NCI-H128 (cell line): ENCODE results near the gene PPARA.

ENCODE experiments used
- DNase-seq: peaks from one replicate; lab custom pipeline; 2025; ENCODE audit not compliant: unreplicated experiment; lab: John Stamatoyannopoulos, UW

The PPARA gene

DNA sequence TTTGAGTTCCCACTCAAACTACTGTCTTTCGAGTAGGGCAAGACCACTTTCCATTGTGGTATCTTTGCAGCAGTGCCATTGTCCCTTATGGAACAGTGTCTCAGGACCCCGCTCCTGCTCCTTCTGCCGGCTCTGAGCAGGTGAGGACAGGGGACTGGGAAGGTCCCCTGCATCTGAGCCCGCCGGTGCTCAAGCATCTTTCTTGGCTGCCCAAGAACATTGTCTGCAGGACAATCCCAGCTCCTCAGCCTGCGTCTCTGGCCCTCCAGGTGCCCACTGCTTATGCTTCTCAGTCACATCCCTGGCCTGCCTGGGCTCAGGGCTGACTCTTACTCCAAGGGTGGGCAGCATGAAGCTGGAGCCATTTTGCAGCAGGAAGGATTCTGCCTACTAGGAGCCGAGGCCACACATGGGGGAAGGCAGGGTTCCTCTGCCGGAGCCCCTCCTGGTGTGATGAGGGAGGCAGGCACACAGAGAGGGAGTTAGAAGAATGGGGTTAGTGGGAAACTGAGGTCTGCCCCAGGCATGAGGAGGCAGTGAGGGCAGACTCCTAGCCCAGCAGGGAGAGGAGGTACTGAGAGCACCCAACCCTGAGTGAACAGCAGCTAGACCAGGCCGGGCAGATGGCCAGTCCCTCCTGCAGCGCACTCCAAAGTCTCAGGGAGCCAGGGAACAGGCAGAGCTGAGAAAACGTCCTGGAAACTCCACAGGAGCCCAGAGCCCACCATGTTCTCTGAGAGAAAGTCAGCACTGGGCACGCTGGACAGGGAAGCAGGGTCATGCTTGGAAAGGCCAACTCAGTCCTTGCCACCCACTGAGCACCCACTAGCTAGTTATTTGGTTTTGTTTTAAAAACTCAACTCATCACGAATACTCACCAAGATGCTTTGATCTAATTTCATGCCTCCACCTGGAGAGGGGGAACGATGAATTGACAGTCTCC lies 7.5 kb upstream of the PPARA start:
- no peak for DNase-seq

DNA sequence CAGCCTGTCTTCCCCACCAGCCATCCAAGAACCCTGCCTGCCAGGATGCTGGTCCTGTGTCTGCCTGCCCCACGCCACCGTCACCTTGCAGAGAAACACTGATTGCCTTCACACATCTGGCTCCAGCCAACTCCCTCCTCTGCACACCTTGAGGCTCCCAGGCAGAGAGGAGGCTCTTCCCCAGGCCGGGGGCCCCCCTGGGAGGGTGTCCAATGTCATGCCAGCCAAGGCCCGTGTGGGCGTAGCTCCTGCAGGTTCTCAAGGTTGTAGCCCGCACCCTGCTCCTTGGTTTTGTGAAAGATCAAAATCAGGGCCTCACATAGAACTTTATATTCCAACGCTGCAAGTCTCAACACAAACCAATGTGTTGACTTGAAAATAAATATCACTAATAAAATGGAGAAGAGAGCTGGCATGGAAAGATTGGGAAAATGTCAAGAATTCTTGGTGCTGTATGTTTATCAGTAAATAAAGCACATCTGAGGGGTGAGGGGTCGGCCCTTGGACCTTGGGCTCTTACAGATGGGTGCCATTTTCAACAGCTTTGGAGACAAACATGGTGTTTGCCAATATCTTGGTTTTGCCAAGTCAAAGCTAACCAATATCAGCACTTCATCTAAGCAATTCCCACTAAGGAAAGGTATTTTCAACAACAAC lies 6.7 kb upstream of the PPARA start:
- no peak for DNase-seq

DNA sequence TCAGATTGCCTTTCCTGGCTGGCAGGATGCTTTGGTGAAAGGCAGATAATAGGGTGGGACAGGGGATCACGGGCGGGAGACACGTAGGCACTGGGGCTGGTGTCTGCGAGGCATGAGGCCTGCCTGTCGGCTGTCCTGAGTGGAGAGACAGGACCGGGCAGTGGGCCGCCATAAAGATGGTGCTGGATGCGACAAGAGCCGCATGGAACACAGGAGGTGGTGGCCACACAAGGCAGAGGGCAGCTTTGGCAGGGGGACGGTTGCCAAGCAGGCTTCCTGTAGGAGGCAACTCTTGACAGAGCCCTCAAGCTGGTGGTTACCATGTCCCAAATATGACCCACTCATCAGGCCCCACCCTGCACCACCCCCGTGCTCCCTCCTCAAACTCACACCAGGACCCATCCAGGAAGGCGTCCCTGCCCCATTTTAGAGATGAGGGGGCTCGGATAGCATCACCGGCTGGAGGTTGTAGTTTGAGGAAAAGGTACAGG lies 4.9 kb upstream of the PPARA start:
- no peak for DNase-seq

DNA sequence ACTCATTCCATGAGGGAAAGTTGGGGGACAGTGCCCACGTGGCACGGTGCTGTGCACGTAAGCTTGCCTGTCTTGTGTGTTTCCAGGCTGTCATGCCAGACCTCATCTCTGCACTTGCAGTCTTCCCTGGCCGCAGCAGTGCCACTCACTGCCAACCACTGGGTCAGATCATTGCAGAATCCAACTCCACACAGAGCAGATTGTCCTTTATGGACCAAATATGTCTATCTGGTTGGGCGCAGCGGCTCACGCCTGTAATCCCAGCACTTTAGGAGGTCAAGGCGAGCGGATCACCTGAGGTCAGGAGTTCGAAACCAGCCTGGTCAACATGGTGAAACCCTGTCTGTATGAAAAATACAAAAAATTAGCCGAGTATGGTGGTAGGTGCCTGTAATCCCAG lies 4.4 kb upstream of the PPARA start:
- no peak for DNase-seq

DNA sequence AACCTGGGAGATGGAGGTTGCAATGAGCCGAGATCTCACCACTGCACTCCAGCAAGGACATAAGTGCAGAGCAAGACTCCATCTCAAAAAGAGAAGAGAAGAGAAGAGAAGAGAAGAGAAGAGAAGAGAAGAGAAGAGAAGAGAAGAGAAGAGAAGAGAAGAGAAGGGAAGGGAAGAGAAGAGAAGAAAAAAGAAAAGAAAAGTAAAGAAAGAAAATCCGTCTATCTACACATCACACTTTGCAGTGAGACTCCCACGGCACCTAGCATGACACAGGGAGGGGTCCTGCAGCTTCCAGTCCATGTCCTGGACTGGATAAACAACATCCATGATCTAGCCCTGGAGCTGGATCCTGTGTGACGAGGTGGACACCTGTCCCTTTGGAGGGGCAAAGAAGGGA lies 4.0 kb upstream of the PPARA start:
- no peak for DNase-seq

DNA sequence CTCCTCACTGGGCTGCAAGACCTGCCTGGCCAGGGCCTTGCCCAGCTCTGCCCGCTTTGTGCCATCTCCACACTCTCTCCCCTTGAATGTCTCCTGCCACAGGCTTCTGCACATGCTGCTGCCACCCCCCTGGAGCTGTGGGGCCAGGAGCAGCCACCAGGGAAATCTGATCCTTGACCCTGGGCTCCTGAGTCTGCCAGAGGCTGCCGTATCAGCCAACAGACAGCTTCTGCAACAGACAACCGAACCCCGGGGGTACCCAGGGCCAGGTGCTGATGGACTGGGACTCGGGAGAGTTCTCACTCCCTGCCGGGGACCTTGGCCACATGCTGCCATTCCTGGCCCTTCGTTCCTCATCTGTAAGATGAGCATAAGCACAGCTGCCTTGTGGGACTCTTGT lies 3.3 kb upstream of the PPARA start:
- no peak for DNase-seq

DNA sequence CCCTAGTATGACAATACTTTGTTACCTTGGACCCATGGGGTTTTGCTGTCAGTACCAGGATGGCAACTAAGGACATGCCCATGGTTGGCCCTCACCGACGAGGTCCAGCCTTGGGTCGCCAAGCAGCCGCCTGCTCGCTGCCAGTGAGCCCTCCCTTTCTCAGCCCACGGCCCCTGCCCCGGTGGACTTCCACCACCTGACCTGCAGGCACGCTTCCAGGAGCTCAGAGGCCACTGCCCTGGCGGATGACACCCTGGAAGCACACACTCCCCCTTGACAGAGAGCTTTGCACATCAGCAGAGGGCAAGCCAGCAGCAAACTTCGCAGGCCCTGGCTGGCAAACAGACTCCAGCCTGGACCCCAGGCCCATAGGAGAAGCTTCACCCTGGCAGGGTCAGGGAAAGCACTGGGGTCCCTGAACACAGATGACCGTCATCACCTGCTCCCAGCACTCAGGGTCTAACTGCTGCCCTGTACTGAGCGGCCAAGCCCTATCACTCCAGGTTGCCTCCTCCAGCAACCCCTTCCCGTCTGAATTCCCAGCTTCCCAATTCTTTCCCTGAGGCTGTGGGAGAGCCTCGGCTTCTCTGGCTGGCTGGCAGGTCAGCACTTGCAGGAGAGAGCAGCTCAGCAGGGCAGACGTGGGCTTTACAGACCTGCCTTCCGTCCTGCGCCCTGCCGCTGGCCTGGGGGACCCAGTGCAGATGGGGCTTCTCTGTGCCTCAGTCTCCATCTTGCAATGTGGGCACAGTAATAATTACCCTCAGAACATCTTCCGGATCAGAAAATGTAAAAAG lies 2.7 kb upstream of the PPARA start:
- DNase-seq: no peak

DNA sequence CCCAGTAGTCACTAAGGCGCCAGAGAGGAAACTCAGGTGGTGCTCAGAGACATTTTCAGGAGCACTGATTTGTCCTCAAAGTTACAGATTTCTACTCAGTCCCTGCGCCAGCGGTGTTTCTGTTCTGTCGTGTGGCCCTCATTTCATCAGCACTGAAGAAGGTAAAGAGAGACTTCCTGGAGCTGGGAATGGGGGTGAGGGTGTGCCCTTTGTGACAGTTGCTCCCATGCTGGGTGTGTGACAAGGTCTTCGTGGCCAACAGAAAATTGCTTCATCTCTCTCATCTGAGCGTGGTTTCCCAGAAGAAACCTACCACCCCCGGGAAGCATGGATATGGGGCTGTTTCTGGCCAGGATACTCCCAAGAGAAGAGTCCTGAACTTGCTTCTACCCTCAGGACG lies 2.0 kb upstream of the PPARA start:
- no peak for DNase-seq

DNA sequence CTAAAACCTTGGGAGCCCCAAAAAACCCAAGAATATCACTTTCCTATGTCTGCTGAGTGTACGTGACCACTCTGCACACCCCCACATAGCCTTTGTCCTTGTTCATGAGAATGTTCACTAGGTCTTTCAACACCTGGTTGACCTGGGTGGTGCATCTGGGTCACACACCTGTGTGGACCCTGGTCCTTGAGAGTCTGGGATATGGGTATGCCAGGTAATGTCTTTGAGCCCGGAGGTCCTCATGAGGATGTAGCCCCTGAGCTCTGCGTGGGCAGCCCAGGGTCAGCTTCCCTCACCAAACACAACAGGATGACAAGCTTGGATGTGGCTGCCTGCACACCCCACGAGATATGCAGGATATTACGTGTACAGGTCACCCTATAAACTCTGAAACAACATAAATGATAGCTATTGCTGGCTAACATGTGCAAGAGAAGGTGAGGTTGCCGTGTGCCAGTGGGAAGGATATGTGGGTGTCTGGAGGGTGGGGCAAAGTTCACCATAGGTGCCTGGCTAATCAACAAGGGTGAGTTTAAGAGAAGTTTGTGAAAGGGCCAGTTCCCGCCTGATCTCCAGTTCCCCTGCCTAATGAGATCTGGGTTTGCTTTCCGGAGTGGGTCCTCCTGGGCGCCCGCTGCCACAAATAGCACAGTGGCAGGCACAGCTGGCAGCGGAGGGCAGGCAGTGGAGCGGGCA lies 1.4 kb upstream of the PPARA start:
- no peak for DNase-seq

DNA sequence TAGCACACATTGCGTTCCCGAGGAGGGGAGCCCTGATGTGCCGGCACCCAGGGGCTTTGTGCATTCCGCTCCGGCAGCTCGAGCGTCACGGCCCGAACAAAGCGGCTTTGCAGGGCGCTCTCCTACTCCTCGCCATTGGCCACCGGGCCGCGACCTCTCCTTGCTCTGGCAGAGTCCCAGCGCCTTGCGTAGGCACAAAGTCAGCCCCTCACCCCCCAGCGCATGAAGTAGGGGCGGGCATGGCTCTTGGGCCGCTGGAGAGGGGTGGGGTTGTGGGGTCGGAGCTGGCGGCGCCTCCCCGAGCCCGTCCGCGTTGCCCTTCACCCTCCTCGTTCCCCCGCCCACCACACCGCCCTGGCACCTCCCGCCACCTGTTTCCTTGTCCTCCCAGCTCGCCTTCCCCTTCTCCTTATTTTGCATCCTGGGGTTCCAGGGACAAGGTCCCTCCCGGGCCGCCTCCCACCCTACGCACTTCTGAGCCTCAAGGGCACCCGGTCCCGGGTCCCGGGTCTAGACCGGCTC lies 753 bp upstream of the PPARA start:
- no peak for DNase-seq

DNA sequence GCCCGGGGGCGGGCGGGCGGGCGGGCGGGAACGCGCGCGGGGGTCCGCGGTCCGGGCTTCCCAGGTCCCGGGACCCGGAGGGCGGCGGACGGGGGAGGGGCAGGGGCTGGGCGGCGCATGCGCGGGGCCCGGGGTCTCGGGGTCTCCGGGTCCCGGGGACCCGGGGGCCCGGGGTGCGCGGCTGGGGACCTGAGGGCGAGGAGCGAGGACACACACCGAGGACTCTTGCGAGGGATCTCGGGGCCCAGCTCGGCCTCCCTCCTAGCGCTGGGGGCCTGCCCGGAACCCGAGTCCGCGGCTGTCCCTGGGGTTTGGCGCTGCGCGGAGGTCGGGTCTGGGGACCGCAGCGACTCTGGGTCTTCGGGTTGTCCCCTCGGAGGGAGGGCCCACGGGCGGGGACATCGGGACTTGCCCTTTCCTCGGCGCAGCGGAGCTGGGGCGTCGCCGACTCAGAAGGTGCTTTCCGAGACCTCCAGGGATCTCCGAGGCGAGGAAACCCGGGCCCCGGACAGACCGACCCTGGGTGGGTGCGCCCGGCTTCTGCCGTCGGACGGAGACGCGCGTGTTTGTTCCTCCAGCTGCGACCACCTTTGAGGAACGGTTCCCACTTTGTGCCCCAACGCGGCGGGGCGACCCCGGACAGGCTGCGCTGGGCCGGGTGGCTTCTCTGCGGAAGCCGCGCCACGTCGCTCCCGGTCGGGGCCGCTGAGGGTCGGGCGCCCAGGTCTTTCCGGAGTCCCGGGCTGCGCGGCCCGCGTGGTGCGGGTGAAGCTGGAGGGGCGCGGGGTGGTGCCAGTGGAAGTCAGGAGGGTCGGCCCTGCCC lies 540 bp downstream of the PPARA start:
- no peak for DNase-seq

DNA sequence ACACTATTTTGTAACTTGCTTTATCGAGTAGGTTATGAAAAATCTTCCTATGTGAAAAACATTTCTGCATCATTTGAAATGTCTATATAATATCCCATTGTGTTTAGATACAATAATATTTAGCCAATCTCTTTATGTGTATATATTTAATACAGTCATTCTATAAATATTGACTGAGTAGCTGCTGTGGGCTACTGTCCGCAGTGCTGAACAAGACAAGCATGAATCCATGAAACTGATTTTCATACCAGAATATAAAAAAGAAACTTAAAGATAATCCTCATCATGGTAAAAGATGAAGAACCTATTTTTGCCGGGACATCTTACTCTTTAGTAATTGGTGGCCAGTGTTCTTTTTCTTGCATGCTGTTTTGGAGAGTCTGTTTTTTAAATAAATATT lies 3.6 kb downstream of the PPARA start:
- no peak for DNase-seq

DNA sequence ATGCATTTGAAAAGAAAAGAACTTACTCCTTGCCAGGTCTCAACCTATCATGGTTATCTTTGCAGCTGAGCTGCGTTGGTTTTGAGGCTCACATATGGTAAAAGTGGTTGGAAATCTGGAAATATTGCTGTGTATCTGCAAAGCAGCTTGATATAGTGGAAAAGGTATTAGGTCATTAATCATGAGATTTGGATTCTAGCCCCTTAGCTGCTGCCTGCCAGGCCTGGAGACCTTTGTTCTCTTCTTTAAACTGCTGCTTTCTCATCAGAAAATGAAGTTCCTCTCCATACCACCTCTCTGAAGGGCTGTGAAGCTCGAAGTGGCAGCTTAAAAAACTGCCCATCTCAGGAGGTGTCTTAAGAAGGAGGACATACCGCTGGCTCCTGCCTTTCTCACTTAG lies 5.7 kb downstream of the PPARA start:
- no peak for DNase-seq

DNA sequence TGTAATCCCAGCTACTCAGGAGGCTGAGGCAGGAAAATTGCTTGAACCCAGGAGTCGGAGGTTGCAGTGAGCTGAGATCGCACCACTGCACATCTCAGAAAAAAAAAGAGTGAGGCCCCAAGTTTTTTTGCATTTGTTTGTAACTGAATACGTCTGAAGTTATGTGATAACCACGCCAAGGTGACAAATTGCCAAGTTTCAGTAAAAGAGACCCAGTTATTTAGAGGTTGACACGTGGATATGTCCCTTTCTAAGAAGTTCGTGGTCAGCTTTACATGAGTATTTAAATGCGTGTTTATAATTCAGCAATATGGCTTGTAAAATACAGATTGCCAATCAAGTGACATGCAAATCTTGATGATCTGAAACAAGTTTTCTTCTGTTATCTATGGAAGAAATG lies 8.0 kb downstream of the PPARA start:
- no peak for DNase-seq

DNA sequence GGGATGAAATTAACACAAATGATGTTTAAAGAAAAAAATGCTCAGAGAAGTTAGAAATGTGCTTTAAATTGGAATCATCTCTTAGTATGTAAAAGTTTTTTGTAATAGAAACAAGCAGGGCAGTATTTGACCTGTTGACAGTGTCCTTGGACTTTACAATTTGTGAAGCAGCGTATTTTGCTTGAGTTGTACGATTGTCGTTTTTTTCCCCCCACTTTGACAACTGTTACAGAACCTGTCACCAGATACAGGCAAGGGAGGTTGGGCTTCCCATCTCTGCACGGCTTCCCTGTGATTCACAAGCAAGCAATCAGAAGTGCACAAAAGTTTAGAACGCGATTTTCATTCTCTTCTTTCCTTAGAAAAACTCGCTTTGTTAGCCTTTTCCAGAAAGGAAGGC lies 8.9 kb downstream of the PPARA start:
- DNase-seq: no peak

DNA sequence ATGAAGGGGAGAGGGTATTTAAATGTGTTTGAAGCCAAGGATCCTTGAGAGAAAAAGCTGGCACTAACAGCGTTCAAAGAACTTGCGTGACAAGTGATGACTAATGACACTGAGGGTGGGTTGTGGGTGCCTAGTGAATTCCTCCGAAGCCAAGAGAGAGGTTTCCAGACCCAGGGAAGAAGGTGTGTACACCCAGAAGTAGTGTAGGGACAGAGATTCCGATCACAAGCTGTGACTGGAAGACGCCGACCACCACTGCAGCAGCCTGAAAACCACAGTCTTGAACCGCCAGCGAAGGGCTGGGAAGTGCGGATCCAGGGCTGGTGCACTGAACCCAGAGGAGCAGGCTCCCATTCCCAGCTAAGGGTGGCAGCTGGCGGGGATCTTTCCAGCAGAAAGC lies 9.5 kb downstream of the PPARA start:
- DNase-seq: no peak

DNA sequence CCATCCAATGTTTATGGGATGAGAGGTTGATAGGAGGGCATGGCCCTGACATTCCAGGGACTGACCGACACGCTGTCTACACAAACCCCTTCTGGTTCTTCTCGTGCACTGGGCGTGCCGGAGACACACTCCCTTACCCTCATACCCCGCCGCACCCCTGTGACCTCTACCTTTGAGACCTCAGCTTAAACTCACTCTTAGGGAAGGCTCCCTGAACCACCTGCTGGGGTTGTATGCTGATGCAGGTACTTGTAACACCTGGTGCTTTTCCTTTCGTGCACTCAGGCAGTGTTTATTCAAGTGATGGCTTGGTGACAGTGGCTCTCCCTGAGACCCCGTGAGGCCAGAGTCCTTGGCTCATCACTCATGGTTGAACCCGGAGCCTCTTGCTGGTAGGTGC lies 12.0 kb downstream of the PPARA start:
- no peak for DNase-seq

DNA sequence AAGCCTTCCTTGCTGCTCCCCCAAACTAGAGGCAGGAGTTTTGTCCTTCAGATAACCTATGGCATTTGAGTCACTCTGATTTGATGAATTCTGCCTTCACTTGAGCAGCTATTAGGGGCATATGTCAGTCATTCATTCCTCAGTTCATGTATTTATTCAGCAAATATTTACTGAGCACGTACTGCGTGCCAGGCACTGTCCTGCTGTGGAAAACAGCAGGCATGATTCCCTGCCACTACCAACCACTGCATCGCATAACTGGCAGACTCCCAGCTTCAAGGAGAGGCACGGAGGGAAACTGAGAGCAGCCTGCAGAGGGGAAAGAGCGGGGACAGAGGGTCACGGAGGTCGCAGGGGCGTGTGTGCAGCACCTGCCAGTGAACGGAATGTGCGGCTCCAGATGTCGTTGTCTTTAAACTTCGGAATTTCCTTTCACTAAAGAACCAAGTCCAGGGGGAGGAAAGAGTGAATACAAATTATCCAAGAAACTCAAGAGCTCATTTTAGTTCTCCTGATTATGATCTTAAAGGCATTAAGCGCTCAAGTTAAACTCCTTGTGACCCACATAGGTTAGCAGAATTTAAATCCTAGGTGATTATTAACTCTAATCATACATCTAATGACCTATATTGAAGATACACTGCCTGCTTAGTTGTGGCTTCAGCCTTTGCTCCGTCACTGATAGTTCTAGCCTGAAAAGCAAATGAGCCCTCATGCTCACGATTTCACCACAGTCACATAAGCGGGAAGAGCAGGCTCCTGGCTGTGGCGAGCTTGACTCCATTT lies 12.6 kb downstream of the PPARA start:
- DNase-seq: no peak

DNA sequence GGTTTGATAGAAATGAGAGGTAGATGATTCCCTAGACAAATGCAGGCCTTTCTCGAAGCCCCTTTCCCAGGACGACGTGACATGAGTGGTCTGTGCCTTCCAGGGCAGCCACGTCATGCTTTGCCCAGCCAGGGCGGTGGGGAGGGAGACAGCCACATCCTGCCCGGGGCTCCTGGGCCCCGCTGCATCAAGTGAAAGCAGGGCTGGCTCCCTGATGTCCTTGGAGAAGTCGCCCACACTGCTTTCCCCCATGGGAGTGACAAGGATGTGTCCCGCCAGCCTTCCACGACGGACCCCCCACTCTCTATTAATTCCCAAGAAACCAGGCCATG lies 13.2 kb downstream of the PPARA start:
- no peak for DNase-seq
